ENCODE measurements around the gene NHERF2. TPM values are rescaled to one million over a fixed set of nuclear protein-coding genes. Genes with fewer than 3 reads are reported as not detected.

Gene NHERF2
- total and polyA plus RNA-seq, 9 donors: 6.3 to 118 (median 78.7) TPM

- Histone ChIP-seq H3K4me3 (peak overlapping the region; percentile 55), H3K27ac (no peak overlapping the region), H3K27me3 (peaks cover 3% of the 10 kb centered on the region), H3K9me3 (no peaks in the 10 kb centered on the region), H3K4me1 (ENCODE audit: insufficient read depth) (peaks cover 4% of the 10 kb centered on the region), H3K36me3 (no peaks in the 10 kb centered on the region)
- intact Hi-C loops (cut with DNase I): no loop called here
- 10 to 17% (median 13%) methylated on average over 44 to 58 of the region's 58 CpGs for WGBS, 3 donors
- DNase-seq: no peak
- no peak for TF ChIP-seq POLR2A (IDR thresholded peaks at IDR 0.05)
- TF ChIP-seq, protein P1, sequence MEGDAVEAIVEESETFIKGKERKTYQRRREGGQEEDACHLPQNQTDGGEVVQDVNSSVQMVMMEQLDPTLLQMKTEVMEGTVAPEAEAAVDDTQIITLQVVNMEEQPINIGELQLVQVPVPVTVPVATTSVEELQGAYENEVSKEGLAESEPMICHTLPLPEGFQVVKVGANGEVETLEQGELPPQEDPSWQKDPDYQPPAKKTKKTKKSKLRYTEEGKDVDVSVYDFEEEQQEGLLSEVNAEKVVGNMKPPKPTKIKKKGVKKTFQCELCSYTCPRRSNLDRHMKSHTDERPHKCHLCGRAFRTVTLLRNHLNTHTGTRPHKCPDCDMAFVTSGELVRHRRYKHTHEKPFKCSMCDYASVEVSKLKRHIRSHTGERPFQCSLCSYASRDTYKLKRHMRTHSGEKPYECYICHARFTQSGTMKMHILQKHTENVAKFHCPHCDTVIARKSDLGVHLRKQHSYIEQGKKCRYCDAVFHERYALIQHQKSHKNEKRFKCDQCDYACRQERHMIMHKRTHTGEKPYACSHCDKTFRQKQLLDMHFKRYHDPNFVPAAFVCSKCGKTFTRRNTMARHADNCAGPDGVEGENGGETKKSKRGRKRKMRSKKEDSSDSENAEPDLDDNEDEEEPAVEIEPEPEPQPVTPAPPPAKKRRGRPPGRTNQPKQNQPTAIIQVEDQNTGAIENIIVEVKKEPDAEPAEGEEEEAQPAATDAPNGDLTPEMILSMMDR (IDR thresholded peaks at IDR 0.05): no peak
- TF ChIP-seq EP300 (IDR thresholded peaks at IDR 0.05): no peak
These were observed 42.1 kb upstream of the NHERF2 start for GRCh38 chr16:1984347-1985225.

- Histone ChIP-seq H3K4me1 (ENCODE audit: insufficient read depth) (peaks cover 4% of the 10 kb centered on the region), H3K27ac (no peak overlapping the region), H3K9me3 (no peaks in the 10 kb centered on the region), H3K36me3 (no peaks in the 10 kb centered on the region), H3K4me3 (no peak overlapping the region), H3K27me3 (peaks cover 1% of the 10 kb centered on the region)
- 90 to 94% (median 92%) methylated on average over 14 of the region's 14 CpGs for WGBS, 3 donors
- TF ChIP-seq, protein P1 (IDR thresholded peaks at IDR 0.05): no peak
- TF ChIP-seq POLR2A (IDR thresholded peaks at IDR 0.05): no peak
- TF ChIP-seq EP300 (IDR thresholded peaks at IDR 0.05): no peak
- intact Hi-C loops (cut with DNase I): no loop called here
- DNase-seq: no peak
These were observed 41.1 kb upstream of the NHERF2 start for GRCh38 chr16:1985466-1986150.

- H3K4me3 ChIP-seq: no peak overlapping the region
- H3K9me3 ChIP-seq: no peaks in the 10 kb centered on the region
- no peak overlapping the region for H3K27ac ChIP-seq
- no peaks in the 10 kb centered on the region for H3K27me3 ChIP-seq
- peaks cover 7% of the 10 kb centered on the region for H3K4me1 ChIP-seq (ENCODE audit: insufficient read depth)
- 88 to 89% (median 88%) methylated on average over 10 of the region's 10 CpGs for WGBS, 3 donors
- no peak for DNase-seq
- TF ChIP-seq, protein P1 (IDR thresholded peaks at IDR 0.05): no peak
- TF ChIP-seq POLR2A (IDR thresholded peaks at IDR 0.05): no peak
- TF ChIP-seq EP300 (IDR thresholded peaks at IDR 0.05): no peak
- H3K36me3 ChIP-seq: no peaks in the 10 kb centered on the region
- intact Hi-C loops (cut with DNase I): no loop called here
These were observed 39.5 kb upstream of the NHERF2 start for GRCh38 chr16:1987198-1987597.

DNA sequence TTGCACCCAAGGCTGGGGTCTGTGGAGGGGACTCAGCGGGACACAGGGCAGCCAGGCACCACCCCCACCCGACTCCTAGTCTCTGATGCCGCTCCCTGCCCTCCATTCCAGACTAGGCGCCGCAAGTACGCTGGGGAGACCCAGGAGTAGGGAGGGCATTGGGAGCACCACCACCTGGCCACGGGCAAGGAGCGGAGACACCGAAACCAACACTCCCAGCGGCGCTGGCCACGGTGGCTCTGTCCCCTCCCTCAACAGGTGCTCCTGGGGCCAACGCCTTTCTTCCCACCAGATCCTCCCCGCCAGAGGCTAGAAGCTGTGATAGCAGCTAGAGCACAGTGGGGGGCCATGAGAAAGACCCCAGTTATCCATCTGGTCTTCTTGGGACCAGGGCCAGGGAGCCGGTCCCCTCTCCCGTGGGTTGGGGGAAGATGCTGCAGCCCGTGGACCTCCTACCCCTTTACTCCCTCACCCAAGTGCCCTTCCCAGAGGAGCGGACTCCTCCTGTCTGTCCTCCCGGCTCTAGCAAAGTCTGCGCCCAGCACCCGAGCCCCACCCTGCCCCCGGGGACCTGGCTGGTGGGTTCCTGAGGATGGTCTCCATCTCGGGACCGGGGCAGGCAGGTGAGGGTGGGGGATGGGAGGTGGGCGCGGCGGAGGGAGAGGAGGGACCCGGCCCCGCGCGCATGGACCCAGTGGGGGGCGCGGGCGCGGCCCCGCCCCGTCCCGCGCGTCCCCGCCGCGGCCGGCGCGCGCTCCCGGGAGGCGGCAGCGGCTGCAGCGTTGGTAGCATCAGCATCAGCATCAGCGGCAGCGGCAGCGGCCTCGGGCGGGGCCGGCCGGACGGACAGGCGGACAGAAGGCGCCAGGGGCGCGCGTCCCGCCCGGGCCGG lies 37.2 kb upstream of the NHERF2 start, which contains the start of gene SYNGR3:
SYNGR3 (plus strand) TSS at position 762 of the 892 bp plus-strand sequence. CDS start 133 bp downstream, outside the sequence.
- H3K36me3 ChIP-seq: no peaks in the 10 kb centered on the region
- no peak within 1 kb of the TSS for H3K27ac ChIP-seq
- H3K4me1 ChIP-seq (ENCODE audit: insufficient read depth): peaks cover 10% of the 10 kb centered on the region
- H3K4me3 ChIP-seq: no peak within 1 kb of the TSS
- no peaks in the 10 kb centered on the region for H3K9me3 ChIP-seq
- TF ChIP-seq EP300 (IDR thresholded peaks at IDR 0.05) (no peak), POLR2A (IDR thresholded peaks at IDR 0.05) (no peak)
- TF ChIP-seq, protein P1 (IDR thresholded peaks at IDR 0.05): no peak
- peak in 1 of 5 donors; percentile 38 for DNase-seq
- WGBS, 3 donors: 3 to 4% (median 4%) methylated on average over 50 to 67 of the region's 67 CpGs
- H3K27me3 ChIP-seq: no peaks in the 10 kb centered on the region
- intact Hi-C loops (cut with DNase I): no loop called here
